Stimulated activated CD4-positive, alpha-beta T cell treated with anti-CD3 and anti-CD28 coated beads, TNF-alpha, amount 100 ng/mL, for 24 hours (primary cell): ENCODE results near the gene ORC3.

Experiments
- DNase-seq, 3 experiments: peaks; one replicate each; pipeline ENCODE4 v3.0.0-alpha.2; 2020; ENCODE audit warnings: low read depth in 3 of 3

ORC3 gene

DNA sequence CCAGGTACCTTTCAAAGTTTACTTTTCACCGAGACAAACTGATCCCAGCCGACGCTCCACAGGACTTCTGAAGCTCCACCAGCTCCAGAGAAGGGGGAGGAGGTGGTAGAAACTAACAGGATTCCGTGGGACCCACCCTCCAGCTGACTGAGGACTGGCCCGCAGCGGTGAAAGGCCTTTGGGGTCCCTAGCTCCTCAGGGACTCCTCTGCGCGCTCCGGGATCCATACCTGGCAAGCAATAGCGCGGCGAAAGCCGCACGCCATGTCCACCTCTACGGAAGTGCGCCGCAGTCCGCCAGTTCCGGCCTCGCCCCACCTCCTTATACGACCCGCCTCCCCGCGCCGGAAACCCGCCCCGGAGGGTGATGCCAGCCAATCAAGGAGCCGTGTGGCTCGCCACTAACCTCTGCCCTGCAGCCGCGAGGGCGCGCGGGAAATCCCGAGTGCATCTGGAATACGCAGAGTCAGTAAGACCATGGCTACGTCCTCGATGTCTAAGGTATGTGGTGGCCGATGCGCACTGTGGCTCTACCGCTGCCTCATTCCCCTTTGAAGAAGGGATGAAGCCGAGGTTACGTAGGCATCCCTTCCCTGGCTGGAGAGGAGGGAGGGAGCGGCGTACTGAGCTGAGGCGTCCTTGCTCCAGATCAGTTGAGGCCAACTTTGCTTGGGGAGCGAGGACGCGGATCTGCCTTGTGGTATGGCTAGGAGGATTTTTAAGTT, at the start of gene ORC3, which contains the start of gene RARS2:
Gene ORC3 (plus strand): TSS at position 443 of the 724 bp plus-strand sequence. CDS start 34 bp downstream, at position 477.
Gene RARS2 (minus strand): TSS at position 295 of the 724 bp plus-strand sequence. CDS start 30 bp downstream, at position 265.
- DNase-seq: peak; percentile 90 to 95 (median 92)

DNA sequence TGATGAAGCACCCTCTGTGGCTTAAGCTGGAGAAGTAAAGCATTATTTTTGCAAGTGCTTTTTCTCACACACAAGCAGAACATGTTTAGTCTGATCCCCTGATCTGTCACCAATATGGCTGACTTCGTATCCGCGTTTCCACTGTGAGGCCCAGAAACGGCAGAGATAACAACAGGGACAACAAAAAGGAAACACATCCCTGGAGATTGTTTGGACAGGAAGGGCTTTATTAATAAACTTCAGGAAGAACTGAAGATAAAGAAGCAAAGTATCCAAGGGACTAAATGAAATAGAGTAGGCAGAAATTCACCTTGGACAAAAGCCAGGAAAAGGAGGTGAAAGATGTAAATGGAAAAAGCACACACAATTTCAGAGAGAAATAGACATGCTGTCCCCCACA, 49.4 kb upstream of the ORC3 start:
- DNase-seq: no peak

DNA sequence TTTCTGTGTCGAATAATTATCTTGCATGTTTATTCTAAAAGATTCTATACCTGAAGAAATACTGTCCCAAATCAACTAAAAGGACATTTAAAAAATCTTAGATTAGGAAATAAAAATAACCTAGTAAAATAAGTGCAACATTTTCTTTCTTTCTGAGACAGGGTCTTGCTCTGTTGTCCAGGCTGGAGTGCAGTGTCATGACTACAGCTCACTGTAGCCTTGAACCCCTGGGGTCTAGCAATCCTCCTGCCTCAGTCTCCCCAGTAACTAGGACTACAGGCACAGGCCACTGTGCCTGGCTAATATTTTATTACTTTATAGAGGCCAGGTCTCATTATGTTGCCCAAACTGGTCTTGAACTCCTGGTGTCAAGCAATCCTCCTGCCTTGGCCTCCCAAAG, 48.9 kb upstream of the ORC3 start:
- DNase-seq: no peak

DNA sequence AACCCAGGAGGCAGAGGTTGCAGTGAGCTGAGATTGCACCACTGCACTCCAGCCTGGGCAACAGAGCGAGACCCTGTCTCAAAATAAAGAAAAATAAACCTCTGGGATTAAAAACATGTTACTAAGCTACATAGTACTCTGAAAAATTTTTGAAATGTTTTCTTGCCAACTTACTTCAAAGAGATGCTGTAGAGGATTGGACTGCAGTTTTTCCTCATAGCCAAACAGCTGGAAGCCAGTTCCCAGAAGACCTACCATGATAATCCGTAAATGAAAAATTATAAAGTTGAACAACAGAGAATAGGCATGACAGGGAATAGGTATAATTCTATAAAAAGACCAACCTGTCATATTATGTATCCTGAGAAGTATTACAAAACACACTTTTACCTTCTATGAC, 48.2 kb upstream of the ORC3 start:
- DNase-seq: no peak

DNA sequence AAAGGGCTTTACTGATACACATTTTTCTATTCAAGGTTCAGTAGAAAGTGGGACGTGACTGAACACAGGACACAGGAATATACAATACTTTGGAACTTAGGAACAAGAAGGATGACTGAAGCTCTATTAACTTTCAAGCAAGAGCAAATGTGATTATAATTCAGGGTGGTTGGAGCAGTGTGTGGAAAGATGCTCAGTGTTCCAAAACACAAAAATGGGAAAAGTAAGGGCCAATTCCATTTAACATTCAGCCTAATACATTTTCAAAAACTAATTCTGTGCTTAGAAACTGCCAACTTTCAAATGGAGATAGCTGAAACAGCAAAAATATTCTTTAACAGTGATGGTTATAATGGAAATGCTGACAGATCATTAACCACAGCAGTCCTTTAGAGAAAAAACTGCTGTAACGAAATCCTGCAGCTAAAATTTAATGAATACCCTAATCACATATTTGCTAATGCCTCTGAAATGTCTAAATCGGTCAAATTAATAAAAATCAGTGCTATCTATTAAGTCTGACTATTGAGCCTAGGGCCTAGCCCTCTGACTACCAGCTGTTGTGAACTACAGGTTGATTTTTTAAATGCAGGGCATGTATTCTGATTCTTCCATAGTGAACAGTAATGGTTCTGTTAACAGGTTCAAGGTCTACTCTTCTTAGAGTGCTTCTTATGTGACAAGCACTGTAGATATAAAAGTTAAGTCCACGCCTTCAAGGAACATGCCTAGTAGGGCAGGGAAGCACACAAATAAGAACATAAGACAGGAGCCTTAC, 46.0 kb upstream of the ORC3 start:
- DNase-seq: no peak

DNA sequence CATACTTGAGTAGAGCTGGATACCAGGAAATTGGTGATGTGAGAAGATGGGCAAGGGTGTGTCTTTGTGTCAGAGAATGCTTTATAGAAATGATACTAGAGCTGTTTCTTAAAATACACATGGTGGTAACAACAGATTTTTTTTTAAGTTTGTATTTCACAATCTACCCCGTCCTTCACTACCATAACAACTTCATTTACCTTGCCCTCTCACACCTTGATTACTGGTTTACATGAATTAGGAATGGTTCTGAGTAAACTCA, 45.5 kb upstream of the ORC3 start:
- no peak for DNase-seq

DNA sequence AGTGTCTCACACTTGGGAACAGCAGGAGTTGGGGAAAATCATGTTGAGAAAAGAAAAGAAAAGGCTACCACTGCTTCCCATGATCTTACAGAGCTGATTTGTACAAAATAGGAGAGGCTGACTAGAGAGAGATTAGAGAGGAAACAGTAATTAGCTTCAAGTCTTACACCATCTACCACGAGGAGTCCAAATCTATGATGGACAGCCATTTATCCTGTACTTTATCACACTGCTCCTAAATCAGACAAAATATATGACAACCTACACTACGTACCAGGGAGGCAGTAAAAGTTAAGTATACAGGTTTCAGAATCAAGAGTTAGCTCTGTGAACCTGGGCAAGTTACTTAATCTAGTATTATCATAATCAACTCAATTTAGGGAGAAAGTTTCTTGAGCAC, 38.1 kb upstream of the ORC3 start:
- DNase-seq: no peak

DNA sequence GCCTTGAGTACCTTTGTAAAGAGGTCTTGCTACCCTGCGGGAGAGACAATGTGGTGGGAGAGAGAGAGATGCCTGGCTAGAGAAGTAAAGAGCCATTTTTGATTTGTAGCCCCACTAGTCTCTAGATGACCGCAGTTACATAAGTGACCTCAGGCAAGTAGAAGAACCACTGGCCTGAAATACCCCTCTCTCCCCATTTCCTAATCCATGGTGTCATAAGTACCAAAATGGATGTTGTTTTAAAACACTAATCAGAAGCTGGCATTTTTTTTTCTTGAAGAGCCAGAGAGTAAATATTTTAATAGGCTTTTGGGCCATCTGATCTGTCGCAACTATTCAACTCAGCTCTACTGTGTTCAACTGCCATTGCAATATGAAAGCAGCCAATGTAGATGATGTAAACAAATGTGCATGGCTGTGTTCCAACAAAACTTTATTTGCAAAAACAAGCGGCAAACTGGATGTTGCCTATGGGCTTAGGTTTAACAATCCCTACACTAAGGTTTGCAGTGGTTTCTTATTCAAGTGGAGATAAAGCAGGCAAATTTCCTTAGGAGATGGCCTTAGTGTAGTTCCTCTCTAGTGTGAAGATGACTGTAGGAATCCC, 36.7 kb upstream of the ORC3 start:
- DNase-seq: no peak

DNA sequence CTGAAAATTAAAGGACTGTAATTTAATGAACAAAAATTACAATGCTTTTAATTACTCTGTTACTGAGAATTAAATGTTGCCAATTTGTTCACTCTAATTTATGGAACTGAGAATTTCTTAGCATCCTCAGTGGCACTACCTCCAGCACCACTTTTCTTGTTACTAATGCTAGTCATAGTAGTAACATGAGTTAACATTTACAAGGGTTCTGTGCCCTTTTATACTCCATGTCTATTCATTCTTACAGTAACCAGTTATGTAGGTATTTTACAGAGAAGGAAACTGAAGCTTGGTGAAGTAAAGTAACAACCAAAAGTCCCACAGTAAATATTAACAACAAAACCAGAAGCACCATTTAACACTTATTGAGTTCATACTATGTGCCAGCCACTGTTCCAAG, 34.4 kb upstream of the ORC3 start:
- DNase-seq: no peak

DNA sequence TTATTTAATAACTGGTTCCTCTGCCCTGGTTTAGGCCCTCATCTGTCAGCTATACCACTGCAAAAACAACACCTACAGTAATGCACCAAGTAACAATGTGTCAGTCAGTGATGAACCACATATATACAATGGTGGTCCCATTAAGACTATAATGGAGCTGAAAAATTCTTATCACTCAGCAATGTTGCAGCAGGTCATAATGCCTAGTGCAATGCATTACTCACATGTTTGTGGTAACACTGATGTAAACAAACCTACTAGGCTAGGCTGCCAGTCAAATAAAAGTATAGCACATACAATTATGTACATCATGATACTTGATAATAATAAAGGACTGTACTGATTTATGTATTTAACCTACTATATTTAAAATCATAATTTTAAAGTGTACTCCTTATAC, 31.5 kb upstream of the ORC3 start:
- DNase-seq: no peak

DNA sequence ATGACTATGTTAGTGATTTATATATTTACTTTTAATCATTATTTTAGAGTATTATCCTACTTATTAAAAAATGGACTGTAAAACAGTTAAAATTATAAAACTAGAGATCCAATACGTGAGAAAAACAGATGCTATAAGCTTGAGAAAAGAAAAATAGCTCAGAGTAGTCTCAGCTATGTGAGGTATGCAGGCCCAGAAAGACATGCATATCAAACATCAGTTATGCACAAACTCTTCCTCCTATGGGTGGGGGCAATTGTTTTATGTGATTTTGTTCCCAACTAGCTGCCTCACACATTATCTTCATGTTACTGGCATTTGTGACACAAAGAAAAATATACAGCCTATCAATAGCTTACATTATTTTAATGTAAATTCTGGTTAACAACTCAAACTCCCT, 28.9 kb upstream of the ORC3 start:
- DNase-seq: no peak

DNA sequence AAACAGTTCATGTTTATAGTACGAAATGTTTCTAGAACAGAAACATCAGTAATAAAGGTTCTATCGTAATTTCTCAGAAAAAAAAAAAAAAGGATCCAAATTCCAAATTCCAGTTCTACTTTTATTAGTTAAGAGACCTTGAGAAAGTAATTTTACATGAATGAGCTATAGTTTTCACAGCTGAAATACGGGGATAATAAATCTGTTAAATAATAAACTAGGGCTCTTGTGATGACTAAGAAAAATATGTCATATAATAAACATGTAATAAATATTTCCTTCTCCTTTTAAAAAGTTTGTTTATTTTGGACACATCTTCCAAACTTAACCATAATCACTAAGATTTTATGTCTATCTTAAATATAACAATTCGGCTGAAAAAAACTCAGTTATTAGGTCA, 17.9 kb upstream of the ORC3 start:
- DNase-seq: no peak

DNA sequence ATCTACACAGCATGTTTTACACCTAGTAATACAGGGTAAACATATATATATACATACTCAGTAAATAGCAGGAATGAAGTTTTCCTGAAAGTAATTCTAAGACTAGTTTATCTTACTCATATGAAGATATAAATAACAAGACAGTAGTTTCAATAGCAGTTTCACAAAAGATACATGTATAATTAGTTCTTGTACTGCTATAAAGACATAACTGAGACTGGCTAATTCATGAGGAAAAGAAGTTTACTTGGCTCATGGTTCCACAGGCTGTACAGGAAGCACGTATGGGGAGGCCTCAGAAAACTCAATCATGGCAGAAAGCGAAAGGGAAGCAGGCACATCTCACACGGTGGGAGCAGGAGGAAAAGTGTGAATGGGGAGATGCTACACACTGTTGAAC, 17.1 kb upstream of the ORC3 start:
- DNase-seq: no peak

DNA sequence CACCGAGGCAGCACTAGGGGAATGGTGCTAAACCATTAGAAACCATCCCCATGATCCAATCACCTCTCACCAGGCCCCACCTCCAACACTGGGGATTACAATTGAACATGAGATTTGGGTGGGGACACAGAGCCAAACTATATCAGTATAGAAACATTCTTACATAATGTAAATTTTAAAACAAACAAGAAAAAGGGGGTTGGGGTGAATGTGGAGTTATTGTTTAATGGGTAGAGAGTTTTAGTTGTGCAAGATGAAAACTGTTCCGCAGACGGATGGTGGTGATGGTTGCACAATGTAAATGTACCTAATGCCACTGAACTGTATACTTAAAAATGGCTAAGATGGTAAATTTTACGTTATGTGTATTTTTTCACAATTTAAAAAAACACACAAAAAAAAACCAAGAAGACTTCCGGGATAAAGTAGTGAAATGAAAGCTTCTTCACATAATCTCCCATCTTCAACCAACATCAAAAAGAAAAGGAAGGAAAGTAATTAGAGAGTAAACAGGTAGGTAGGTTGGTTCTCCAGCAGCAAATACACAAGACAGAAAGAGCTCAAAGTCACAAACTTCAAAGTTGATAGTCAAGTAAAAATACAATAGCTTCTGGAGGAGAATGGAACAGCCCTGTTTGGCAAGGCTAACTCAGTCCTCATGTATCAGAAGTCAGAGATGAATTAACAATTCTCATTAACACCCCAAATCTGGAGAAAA, 16.5 kb upstream of the ORC3 start:
- no peak for DNase-seq

DNA sequence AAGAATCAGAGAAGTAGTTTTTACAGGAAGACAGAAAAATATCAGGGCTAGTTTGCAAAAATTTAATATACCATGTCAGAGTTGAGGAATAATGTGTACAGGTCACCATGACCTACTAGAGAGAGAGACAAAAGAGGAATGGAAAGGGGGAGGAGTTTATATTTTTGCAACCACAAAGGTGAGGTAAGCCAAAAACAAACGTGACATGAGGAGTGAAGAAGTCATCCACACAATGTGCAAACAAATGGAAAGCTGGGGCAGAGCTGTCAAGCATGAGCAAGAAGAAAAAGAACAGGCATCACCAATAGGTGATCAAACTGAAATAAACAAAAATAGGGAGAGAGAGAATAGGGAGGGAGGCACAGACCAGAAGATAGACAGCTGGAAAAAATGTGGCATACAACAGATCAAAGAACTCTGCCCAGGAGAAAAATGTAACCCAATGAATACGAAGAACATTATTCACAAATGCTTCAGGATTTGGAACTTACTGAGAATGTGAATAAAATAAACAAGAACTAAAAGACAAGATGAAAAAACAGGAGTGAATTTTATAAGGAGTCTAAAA, 15.6 kb upstream of the ORC3 start:
- DNase-seq: no peak

DNA sequence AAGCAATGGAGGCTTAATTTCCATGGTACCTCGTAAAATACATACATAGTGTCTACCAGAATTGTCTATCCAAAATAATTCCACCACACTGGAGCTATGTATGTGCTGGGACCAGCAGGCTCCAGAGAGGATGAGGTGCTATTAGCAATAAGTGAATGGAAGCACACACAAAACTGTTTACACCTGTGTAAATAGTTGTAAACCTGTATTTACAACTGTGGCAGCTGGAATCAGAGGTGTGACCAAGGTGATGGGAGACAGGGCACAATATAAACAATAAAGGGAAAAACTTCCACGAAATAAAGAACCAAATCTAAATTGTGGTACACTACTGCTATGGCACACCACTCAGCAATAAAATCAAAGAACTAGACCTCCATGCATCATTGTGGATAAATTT, 14.5 kb upstream of the ORC3 start:
- no peak for DNase-seq

DNA sequence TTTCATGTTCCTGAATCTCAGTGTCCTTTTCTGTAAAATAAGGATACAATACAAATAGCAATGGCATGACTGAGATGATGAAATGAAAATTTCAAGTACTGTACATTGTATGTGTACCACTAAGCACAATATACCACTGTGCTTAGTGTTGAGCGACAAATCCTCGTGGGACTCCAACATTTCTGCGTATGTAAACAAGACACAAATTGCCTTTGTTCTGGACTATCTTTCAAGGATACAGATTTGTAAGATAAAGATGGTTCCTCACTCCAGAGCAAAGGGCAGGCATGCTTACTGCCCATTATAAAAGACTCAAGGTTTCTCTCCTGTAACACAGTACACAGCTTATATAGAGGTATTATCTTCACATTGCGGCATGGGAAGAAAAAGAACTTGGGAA, 6.1 kb upstream of the ORC3 start:
- no peak for DNase-seq

DNA sequence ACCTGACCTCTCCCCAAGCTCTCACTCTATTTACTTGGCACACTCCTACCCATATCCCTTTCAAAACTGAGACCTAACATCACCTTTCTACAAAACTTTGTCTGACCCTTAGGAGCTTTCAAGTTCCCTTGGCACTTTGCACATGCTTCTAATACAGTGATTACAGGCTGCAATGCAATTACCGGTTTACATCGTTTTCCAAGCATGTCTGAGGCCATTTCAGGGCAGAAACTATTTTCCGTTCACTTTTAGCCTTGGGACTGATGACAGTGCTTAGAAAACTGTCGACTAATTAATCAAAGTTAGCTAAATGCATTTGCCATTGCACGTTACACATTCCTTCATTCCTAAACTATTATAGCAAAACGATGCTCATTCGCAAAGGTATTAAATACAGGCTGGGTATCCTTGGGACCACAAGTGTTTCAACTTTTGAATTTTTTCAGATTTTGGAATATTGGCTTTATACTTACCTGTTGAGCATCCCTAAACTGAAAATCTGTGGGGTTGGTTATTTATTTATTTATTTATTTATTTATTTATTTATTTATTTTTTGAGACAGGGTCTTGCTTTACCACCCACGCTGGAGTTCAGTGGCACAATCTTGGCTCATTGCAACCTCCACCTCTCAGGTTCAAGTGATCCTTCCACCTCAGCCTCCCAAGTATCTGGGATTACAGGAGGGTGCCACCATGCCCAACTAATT, 3.4 kb upstream of the ORC3 start:
- no peak for DNase-seq

DNA sequence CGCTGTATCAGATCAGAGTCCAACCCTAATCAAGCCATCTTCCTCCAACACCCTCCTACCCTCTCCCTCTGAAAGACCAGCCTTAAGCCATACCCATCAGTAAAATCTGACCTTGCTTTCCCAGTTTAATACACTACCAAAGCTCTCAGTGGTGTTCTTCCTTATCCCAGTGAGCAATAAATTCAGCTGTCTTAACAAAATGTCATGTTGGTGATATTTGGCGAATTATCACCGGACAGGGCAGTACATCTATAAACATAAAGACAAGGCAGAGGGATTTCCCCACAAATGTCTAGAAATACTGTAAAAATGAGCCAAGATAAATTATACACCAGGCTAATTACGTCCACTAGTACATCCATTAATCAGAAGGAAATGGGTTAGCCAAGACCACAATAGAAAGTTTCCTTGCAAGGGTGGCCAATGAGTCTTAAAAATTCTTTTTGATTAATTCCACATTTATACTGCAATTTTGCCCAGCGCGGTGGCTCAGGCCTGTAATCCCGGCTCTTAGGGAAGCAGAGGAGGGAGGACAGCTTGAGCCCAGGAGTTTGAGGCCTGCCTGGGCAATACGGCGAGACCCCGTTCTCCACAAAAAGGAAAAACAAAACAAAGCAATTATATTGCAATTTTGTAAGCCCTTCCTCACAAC, 1.1 kb upstream of the ORC3 start:
- DNase-seq: no peak

DNA sequence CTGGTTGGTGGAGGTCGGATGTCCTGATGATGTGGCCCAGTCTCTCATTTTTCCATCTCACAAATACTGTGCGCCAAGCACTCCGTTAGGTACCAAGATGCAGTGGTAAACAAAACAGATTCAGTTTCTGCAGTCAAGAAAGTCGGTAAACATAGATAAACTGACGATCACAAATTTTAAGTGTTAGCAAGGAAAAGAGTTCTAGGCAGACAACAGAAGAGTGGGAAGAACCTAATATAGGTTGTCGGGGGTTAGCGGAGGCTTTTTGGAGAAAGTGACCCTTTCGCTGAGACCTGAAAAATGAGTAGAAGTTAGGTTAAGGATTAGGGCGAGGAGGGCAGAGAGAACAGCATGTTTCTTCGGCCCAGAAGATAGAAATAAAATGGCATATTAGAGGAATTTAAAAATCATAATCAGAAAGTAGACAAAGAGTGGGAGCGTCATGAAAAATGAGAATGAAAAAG, 514 bp downstream of the ORC3 start:
- DNase-seq: no peak

DNA sequence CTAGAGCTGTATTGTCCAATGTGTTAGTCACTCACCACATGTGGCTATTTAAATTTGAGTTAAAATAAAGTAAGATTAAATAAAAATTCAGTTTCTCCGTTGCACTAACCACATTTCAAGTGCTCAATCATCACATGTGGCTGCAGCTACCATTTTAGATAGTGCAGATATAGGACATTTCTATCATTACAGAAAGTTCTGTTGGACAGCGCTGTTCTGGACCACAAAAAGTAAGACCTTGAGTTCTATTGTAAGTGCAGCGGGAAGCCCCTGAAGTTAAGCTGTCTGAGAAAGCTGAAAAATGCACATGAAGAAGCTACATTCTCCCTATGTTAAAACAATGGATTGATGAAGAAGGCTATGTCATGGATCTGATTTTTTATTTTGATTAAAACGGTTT, 1.1 kb downstream of the ORC3 start:
- DNase-seq: no peak
